Pancreas (tissue), 10 donors: ENCODE data around the gene NOVA1. TPM values are rescaled to one million over a fixed set of nuclear protein-coding genes. Genes with fewer than 3 reads are reported as not detected.

ENCODE experiments used
- ATAC-seq, 4 donors: fragments of 200-7000 bp; cut with Tn5 transposase; one replicate each; pipeline versions ENCODE4 v1.8.0 to v1.9.1; 2020; ENCODE audit warnings: mild to moderate bottlenecking in 4 of 4, moderate library complexity in 4 of 4
- DNase-seq, 6 donors: peaks; one replicate each; pipeline ENCODE4 v3.0.0-alpha.2; 2020
- FAIRE-seq: peaks from 2 replicates; lab custom pipeline; 2012; peaks lifted over from hg19 to GRCh38; lab: Jason Lieb, UNC
- H3K27ac ChIP-seq, 4 donors: fragments of 200-600 bp; sonication (generic); 1 replicate in 3 of 4; 2 replicates in 1 of 4; pipeline versions ENCODE4 v1.5.0 to v1.8.0; 2020
- H3K27me3 ChIP-seq, 4 donors: fragments of 200-600 bp; one replicate each; pipeline ENCODE4 v1.8.0; 2021
- H3K36me3 ChIP-seq, 3 donors: fragments of 200-600 bp; sonication (generic) in 1 of 3; one replicate each; pipeline versions ENCODE4 v1.5.0 to v1.8.0; 2020 to 2021
- H3K4me1 ChIP-seq, 3 donors: fragments of 200-600 bp; one replicate each; pipeline ENCODE4 v1.8.0; 2021
- H3K4me3 ChIP-seq, 4 donors: fragments of 200-600 bp; sonication (generic) in 2 of 4; one replicate each; pipeline versions ENCODE4 v1.5.0 to v1.8.0; 2020 to 2021
- H3K9me3 ChIP-seq, 4 donors: fragments of 200-600 bp; one replicate each; pipeline ENCODE4 v1.8.0; 2021
- CTCF ChIP-seq, 4 donors: fragments of 200-600 bp; sonication (generic) in 3 of 4; IDR thresholded peaks; one replicate each; pipeline versions ENCODE4 v1.5.0 to v1.8.0; 2021; ENCODE audit warnings: antibody characterized with exemption in 4 of 4
- WGBS, 2 donors: extraction: QIAGEN DNeasy Blood & Tissue Kit; methylation state at CpG; one replicate each; pipeline ENCODE4 v1.1.7; 2013; 5-methylcytosine and 5-hydroxymethylcytosine counted together
- intact Hi-C, 3 donors: fragments of 100-400 bp; cut with DNase I; formaldehyde crosslinking; loops; one replicate each; pipeline versions ENCODE4 v1.11.1 to v1.14.2; 2022
- polyA plus RNA-seq, 2 donors: library from polyadenylated mRNA; stranded (reverse); fragments of 200-250 nt; gene quantifications; one replicate each; pipeline ENCODE4 v1.2.3, GENCODE V29; 2013
- total RNA-seq, 6 donors: library from RNA; stranded (reverse); fragmentation: NEBNext Ultra II Directional in 4 of 6; extraction: Animal tissue kit (Norgen Biotek cat#: 25700) in 4 of 6; gene quantifications; one replicate each; pipeline versions ENCODE4 v1.2.1 to v1.2.4, GENCODE V29; 2021 to 2023
- donor health status: healthy with polysubstance abuse.
- donor health status: DM: no; HTN: no; CAD: no; lungs with moderate emphysema.
- donor health status: DM: no; HTN: no; CAD: no.
- donor health status: control.
- donor health status: control.
- donor health status: Bipolar disorder and iron deficiency.
- donor health status: DM: yes; HTN: yes; CAD: no.
- donor health status: DM: no; HTN: no; CAD: no.
- donor health status: DM: no; HTN: no; CAD: no.
- donor health status: DM: yes; HTN: yes; CAD: no.

NOVA1 gene
- total and polyA plus RNA-seq, 8 donors = 0.59 to 6.0 (median 2.3) TPM

- intact Hi-C loops = no loop called here
- WGBS, 2 donors = 35 to 43% methylated on average over 2 of the region's 2 CpGs
- no peak overlapping the region for H3K4me3 ChIP-seq
- no peak for TF ChIP-seq CTCF (IDR thresholded peaks at IDR 0.05)
- no peaks in the 10 kb centered on the region for H3K9me3 ChIP-seq
- no peaks in the 10 kb centered on the region for H3K27me3 ChIP-seq
- H3K27ac ChIP-seq = no peak overlapping the region
- FAIRE-seq = no peak
- no peaks in the 10 kb centered on the region for H3K36me3 ChIP-seq
- DNase-seq = no peak
- H3K4me1 ChIP-seq = no peaks in the 10 kb centered on the region
- no peak for ATAC-seq
Measured at GRCh38 chr14:26500028-26500427, 97.8 kb downstream of the NOVA1 start.

GRCh38 chr14:26499546-26499945 is 98.3 kb downstream of the NOVA1 start:
- intact Hi-C loops = no loop called here
- TF ChIP-seq CTCF (IDR thresholded peaks at IDR 0.05) = no peak
- no peak overlapping the region for H3K27ac ChIP-seq
- ATAC-seq (no peak), FAIRE-seq (no peak), DNase-seq (no peak)
- no peak overlapping the region for H3K4me3 ChIP-seq
- no peaks in the 10 kb centered on the region for H3K9me3 ChIP-seq
- H3K36me3 ChIP-seq = no peaks in the 10 kb centered on the region
- H3K27me3 ChIP-seq = no peaks in the 10 kb centered on the region
- H3K4me1 ChIP-seq = no peaks in the 10 kb centered on the region
- 69 to 82% methylated on average over 2 of the region's 2 CpGs for WGBS, 2 donors

GRCh38 chr14:26486922-26487321 is 110.9 kb downstream of the NOVA1 start:
- H3K36me3 ChIP-seq = no peaks in the 10 kb centered on the region
- DNase-seq (no peak), FAIRE-seq (no peak), ATAC-seq (no peak)
- TF ChIP-seq CTCF (IDR thresholded peaks at IDR 0.05) = no peak
- H3K9me3 ChIP-seq = no peaks in the 10 kb centered on the region
- 89 to 96% methylated on average over 3 of the region's 3 CpGs for WGBS, 2 donors
- H3K27ac ChIP-seq = no peak overlapping the region
- no peaks in the 10 kb centered on the region for H3K27me3 ChIP-seq
- H3K4me3 ChIP-seq = no peak overlapping the region
- no peaks in the 10 kb centered on the region for H3K4me1 ChIP-seq
- intact Hi-C loops = no loop called here

- intact Hi-C loops = no loop called here
- ATAC-seq (no peak), DNase-seq (no peak), FAIRE-seq (no peak)
- no peaks in the 10 kb centered on the region for H3K27me3 ChIP-seq
- H3K4me1 ChIP-seq = no peaks in the 10 kb centered on the region
- TF ChIP-seq CTCF (IDR thresholded peaks at IDR 0.05) = no peak
- no peaks in the 10 kb centered on the region for H3K36me3 ChIP-seq
- no peak overlapping the region for H3K4me3 ChIP-seq
- no peaks in the 10 kb centered on the region for H3K9me3 ChIP-seq
- H3K27ac ChIP-seq = no peak overlapping the region
- WGBS, 2 donors = 67 to 77% methylated on average over 2 of the region's 2 CpGs
Measured at GRCh38 chr14:26484562-26484961, 113.3 kb downstream of the NOVA1 start.

- H3K36me3 ChIP-seq = no peaks in the 10 kb centered on the region
- intact Hi-C loops = no loop called here
- no peak for ATAC-seq
- FAIRE-seq = no peak
- DNase-seq = no peak
- H3K27ac ChIP-seq = no peak overlapping the region
- H3K9me3 ChIP-seq = no peaks in the 10 kb centered on the region
- no peaks in the 10 kb centered on the region for H3K27me3 ChIP-seq
- H3K4me1 ChIP-seq = no peaks in the 10 kb centered on the region
- 89 to 95% methylated on average over 4 of the region's 4 CpGs for WGBS, 2 donors
- H3K4me3 ChIP-seq = no peak overlapping the region
- TF ChIP-seq CTCF (IDR thresholded peaks at IDR 0.05) = no peak
Measured at GRCh38 chr14:26478967-26479366, 118.9 kb downstream of the NOVA1 start.
